Measurements from ENCODE around the gene MED1. TPM values are rescaled to one million over a fixed set of nuclear protein-coding genes. Genes with fewer than 3 reads are reported as not detected.

The MED1 gene
- total RNA-seq, 1 experiment from 2014 or later: 41.4 TPM

- ATAC-seq (no peak), DNase-seq (ENCODE audit: low read depth, low spot score) (no peak)
- no peak for TF ChIP-seq TCF7L2 (IDR thresholded peaks at IDR 0.05; ENCODE audit: low read depth, low read length)
- TF ChIP-seq SIN3A (IDR thresholded peaks at IDR 0.05; ENCODE audit: borderline replicate concordance, insufficient read depth, low read depth, low read length): no peak
- no peak for TF ChIP-seq POLR2AphosphoS5 (IDR thresholded peaks at IDR 0.05; ENCODE audit: low read depth, low read length)
- no peak for TF ChIP-seq REST (IDR thresholded peaks at IDR 0.05; ENCODE audit: insufficient read depth in 1 of 2, low read depth in 2 of 2, low read length in 1 of 2)
- no peak for TF ChIP-seq CTCF (IDR thresholded peaks at IDR 0.05)
- Histone ChIP-seq H3K4me1 (ENCODE audit: control insufficient read depth, insufficient read depth, low read length) (no peaks in the 10 kb centered on the region), H3K27ac (ENCODE audit: low read length) (no peak overlapping the region), H3K4me3 (ENCODE audit: low read depth in 2 of 2, low read length in 2 of 2) (no peak overlapping the region), H3K36me3 (ENCODE audit: control insufficient read depth, insufficient read depth, low read length) (no peaks in the 10 kb centered on the region), H3K27me3 (ENCODE audit: control insufficient read depth, insufficient read depth, low read length) (no peaks in the 10 kb centered on the region), H3K9me3 (ENCODE audit: control insufficient read depth, insufficient read depth, low read depth, low read length) (no peaks in the 10 kb centered on the region)
- intact Hi-C loops (cut with micrococcal nuclease; ENCODE audit: unreplicated experiment) (no loop called here), in situ Hi-C loops (cut with HindIII; ENCODE audit: low pct_unique_long_range_greater_than_20kb, low sequenced_read_pairs) (no loop called here)
- BruUV-seq (replicated peaks): no TSS peak
- ChIA-PET CTCF (no interaction called here), POLR2A (no interaction called here)
These were observed 90.0 kb downstream of the MED1 start for GRCh38 chr17:39361064-39361463.

- no peak for TF ChIP-seq POLR2AphosphoS5 (IDR thresholded peaks at IDR 0.05; ENCODE audit: low read depth, low read length)
- TF ChIP-seq REST (IDR thresholded peaks at IDR 0.05; ENCODE audit: insufficient read depth in 1 of 2, low read depth in 2 of 2, low read length in 1 of 2): no peak
- TF ChIP-seq CTCF (IDR thresholded peaks at IDR 0.05): no peak
- TF ChIP-seq TCF7L2 (IDR thresholded peaks at IDR 0.05; ENCODE audit: low read depth, low read length): no peak
- TF ChIP-seq SIN3A (IDR thresholded peaks at IDR 0.05; ENCODE audit: borderline replicate concordance, insufficient read depth, low read depth, low read length): no peak
- intact Hi-C loops (cut with micrococcal nuclease; ENCODE audit: unreplicated experiment): no loop called here
- ATAC-seq: no peak
- no peaks in the 10 kb centered on the region for H3K36me3 ChIP-seq (ENCODE audit: control insufficient read depth, insufficient read depth, low read length)
- no peak overlapping the region for H3K27ac ChIP-seq (ENCODE audit: low read length)
- H3K4me3 ChIP-seq (ENCODE audit: low read depth in 2 of 2, low read length in 2 of 2): no peak overlapping the region
- DNase-seq (ENCODE audit: low read depth, low spot score): no peak
- no peaks in the 10 kb centered on the region for H3K4me1 ChIP-seq (ENCODE audit: control insufficient read depth, insufficient read depth, low read length)
- CTCF ChIA-PET: no interaction called here
- POLR2A ChIA-PET: interaction anchor here (0.6 kb wide), 1 partner anchor 19 kb away, joined by 3 read pairs; no protein-coding TSS in a partner anchor
- no TSS peak for BruUV-seq (replicated peaks)
- in situ Hi-C loops (cut with HindIII; ENCODE audit: low pct_unique_long_range_greater_than_20kb, low sequenced_read_pairs): no loop called here
- no peaks in the 10 kb centered on the region for H3K27me3 ChIP-seq (ENCODE audit: control insufficient read depth, insufficient read depth, low read length)
- H3K9me3 ChIP-seq (ENCODE audit: control insufficient read depth, insufficient read depth, low read depth, low read length): no peaks in the 10 kb centered on the region
These were observed 90.5 kb downstream of the MED1 start for GRCh38 chr17:39360537-39360936.

All from Panc1 (cell line).